ENCODE data around the gene SH2B3. TPM values are rescaled to one million over a fixed set of nuclear protein-coding genes. Genes with fewer than 3 reads are reported as not detected.

Gene SH2B3
- total and polyA plus RNA-seq, 2 experiments from 2014 or later: 9.4 to 42.8 TPM

DNA sequence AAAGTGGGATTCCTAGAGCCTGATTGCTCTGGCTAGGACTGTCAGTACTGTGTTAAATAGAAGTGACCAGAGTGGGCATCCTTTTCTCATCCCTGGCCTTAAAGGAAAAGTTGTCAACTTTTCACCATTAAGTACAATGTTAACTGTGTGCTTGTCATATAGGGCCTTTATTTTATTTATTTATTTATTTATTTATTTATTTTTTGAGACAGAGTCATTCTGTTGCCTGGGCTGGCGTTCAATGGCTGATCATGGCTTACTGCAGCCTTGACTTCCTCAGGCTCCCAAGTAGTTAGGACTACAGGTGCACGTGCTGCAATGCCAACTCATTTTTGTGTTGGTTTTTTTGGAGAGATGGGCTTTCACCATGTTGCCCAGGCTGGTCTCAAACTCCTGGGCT lies 11.6 kb downstream of the SH2B3 start:
- in situ Hi-C loops (cut with MboI): no loop called here
- DNase-seq: no peak
- 71 to 78% methylated on average over 2 of the region's 2 CpGs for WGBS, 2 experiments (ENCODE audit: low coverage in 1 of 2, low lambda C conversion rate in 2 of 2, missing lambda C conversion rate in 2 of 2)
- peaks cover 6% of the 10 kb centered on the region for H3K36me3 ChIP-seq (ENCODE audit: low read depth)
- no peaks in the 10 kb centered on the region for H4K20me1 ChIP-seq (ENCODE audit: insufficient read depth)
- no peak overlapping the region for H2AFZ ChIP-seq
- TF ChIP-seq EZH2 (IDR thresholded peaks at IDR 0.05; ENCODE audit: insufficient read depth, poor library complexity, severe bottlenecking) (no peak), EZH2phosphoT487 (IDR thresholded peaks at IDR 0.05; ENCODE audit: insufficient read depth, low read depth) (no peak)
- H3K27ac ChIP-seq: no peak overlapping the region
- no peak overlapping the region for H3K4me2 ChIP-seq (ENCODE audit: unreplicated experiment)
- no peaks in the 10 kb centered on the region for H3K9me3 ChIP-seq (ENCODE audit: low read depth)
- no peak overlapping the region for H3K4me3 ChIP-seq
- H3K9me2 ChIP-seq (ENCODE audit: insufficient read depth): no peaks in the 10 kb centered on the region
- H3K27me3 ChIP-seq (replicated peaks; ENCODE audit: insufficient read depth): no peaks in the 10 kb centered on the region
- H3K9ac ChIP-seq: no peak overlapping the region
- H3K4me1 ChIP-seq (ENCODE audit: insufficient read depth): peaks cover 20% of the 10 kb centered on the region
- H3F3A ChIP-seq (ENCODE audit: insufficient read depth): peaks cover 59% of the 10 kb centered on the region
- peaks cover 97% of the 10 kb centered on the region for H3K79me2 ChIP-seq (ENCODE audit: insufficient read depth)

DNA sequence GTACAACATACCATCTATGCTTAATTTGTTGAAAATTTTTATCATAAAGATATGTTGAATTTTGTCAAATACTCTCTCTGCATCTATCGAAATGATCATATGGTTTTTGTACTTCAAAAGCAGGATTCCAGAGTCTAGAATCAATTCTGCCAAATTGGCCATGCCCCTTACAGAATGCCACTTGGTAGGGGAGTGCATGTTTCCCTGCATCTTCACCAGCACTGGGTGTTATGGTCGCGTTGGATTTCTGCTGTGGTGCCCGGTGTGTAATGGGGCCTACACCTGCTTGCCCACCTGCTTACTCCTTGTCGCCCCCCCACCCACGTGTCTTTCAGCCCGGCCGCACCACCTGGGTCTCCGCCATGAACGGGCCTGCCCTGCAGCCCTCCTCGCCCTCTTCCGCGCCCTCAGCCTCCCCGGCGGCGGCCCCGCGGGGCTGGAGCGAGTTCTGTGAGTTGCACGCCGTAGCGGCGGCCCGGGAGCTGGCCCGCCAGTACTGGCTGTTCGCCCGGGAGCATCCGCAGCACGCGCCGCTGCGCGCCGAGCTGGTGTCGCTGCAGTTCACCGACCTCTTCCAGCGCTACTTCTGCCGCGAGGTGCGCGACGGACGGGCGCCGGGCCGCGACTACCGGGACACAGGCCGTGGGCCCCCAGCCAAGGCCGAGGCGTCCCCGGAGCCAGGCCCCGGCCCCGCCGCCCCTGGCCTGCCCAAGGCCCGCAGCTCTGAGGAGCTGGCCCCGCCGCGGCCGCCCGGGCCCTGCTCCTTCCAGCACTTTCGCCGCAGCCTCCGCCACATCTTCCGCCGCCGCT lies 12.3 kb downstream of the SH2B3 start:
- DNase-seq: no peak
- Histone ChIP-seq H3K27ac (no peak overlapping the region), H3K4me3 (no peak overlapping the region), H3K79me2 (ENCODE audit: insufficient read depth) (peaks cover 97% of the 10 kb centered on the region), H3K4me2 (ENCODE audit: unreplicated experiment) (no peak overlapping the region), H3F3A (ENCODE audit: insufficient read depth) (peaks cover 54% of the 10 kb centered on the region), H3K36me3 (ENCODE audit: low read depth) (peaks cover 6% of the 10 kb centered on the region), H4K20me1 (ENCODE audit: insufficient read depth) (no peaks in the 10 kb centered on the region), H3K9ac (no peak overlapping the region), H3K9me3 (ENCODE audit: low read depth) (no peaks in the 10 kb centered on the region), H3K9me2 (ENCODE audit: insufficient read depth) (no peaks in the 10 kb centered on the region), H2AFZ (no peak overlapping the region), H3K4me1 (ENCODE audit: insufficient read depth) (peaks cover 13% of the 10 kb centered on the region), H3K27me3 (replicated peaks; ENCODE audit: insufficient read depth) (no peaks in the 10 kb centered on the region)
- WGBS, 2 experiments (ENCODE audit: low coverage in 1 of 2, low lambda C conversion rate in 2 of 2, missing lambda C conversion rate in 2 of 2): 96 to 98% methylated on average over 46 to 67 of the region's 67 CpGs
- TF ChIP-seq EZH2phosphoT487 (IDR thresholded peaks at IDR 0.05; ENCODE audit: insufficient read depth, low read depth) (no peak), EZH2 (IDR thresholded peaks at IDR 0.05; ENCODE audit: insufficient read depth, poor library complexity, severe bottlenecking) (no peak)
- in situ Hi-C loops (cut with MboI): no loop called here

DNA sequence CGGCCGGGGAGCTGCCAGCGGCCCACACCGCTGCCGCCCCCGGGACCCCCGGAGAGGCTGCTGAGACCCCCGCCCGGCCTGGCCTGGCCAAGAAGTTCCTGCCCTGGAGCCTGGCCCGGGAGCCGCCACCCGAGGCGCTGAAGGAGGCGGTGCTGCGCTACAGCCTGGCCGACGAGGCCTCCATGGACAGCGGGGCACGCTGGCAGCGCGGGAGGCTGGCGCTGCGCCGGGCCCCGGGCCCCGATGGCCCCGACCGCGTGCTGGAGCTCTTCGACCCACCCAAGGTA lies 12.8 kb downstream of the SH2B3 start:
- H3K36me3 ChIP-seq (ENCODE audit: low read depth): peaks cover 6% of the 10 kb centered on the region
- H3K9ac ChIP-seq: no peak overlapping the region
- no peaks in the 10 kb centered on the region for H3K9me2 ChIP-seq (ENCODE audit: insufficient read depth)
- no peaks in the 10 kb centered on the region for H4K20me1 ChIP-seq (ENCODE audit: insufficient read depth)
- H3K4me3 ChIP-seq: no peak overlapping the region
- peaks cover 97% of the 10 kb centered on the region for H3K79me2 ChIP-seq (ENCODE audit: insufficient read depth)
- TF ChIP-seq EZH2 (IDR thresholded peaks at IDR 0.05; ENCODE audit: insufficient read depth, poor library complexity, severe bottlenecking): no peak
- no peak for TF ChIP-seq EZH2phosphoT487 (IDR thresholded peaks at IDR 0.05; ENCODE audit: insufficient read depth, low read depth)
- H3K4me1 ChIP-seq (ENCODE audit: insufficient read depth): peaks cover 8% of the 10 kb centered on the region
- DNase-seq: no peak
- in situ Hi-C loops (cut with MboI): no loop called here
- 96 to 98% methylated on average over 18 to 30 of the region's 30 CpGs for WGBS, 2 experiments (ENCODE audit: low coverage in 1 of 2, low lambda C conversion rate in 2 of 2, missing lambda C conversion rate in 2 of 2)
- H3K27me3 ChIP-seq (replicated peaks; ENCODE audit: insufficient read depth): no peaks in the 10 kb centered on the region
- peaks cover 49% of the 10 kb centered on the region for H3F3A ChIP-seq (ENCODE audit: insufficient read depth)
- no peak overlapping the region for H3K27ac ChIP-seq
- H3K4me2 ChIP-seq (ENCODE audit: unreplicated experiment): no peak overlapping the region
- no peak overlapping the region for H2AFZ ChIP-seq
- no peaks in the 10 kb centered on the region for H3K9me3 ChIP-seq (ENCODE audit: low read depth)

DNA sequence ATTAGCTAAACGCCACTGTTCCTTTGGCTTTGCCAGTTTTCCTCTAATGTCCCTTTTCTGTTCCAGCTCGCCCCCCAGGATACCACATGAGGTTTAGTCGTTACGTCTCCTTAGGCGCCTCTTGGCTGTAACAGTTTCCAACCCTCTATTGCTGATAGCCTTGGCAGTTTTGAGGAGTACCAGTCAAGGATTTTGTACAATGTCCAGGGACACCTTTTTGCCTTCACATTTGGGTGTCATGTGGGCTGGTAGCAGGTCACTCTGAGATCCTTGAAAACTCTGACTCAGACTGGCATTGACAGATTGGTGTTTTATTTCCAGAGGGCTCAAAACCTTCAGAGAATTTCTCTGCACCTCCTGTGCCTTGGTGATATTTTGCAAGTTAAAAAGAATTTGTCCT lies 14.1 kb downstream of the SH2B3 start:
- Histone ChIP-seq H3K4me3 (no peak overlapping the region), H4K20me1 (ENCODE audit: insufficient read depth) (no peaks in the 10 kb centered on the region), H3K4me1 (ENCODE audit: insufficient read depth) (no peaks in the 10 kb centered on the region), H2AFZ (no peak overlapping the region), H3K36me3 (ENCODE audit: low read depth) (peaks cover 6% of the 10 kb centered on the region), H3K27me3 (replicated peaks; ENCODE audit: insufficient read depth) (no peaks in the 10 kb centered on the region), H3K9me2 (ENCODE audit: insufficient read depth) (no peaks in the 10 kb centered on the region), H3K27ac (no peak overlapping the region), H3F3A (ENCODE audit: insufficient read depth) (peaks cover 36% of the 10 kb centered on the region; the same call in 1 of the 2 replicates), H3K79me2 (ENCODE audit: insufficient read depth) (peaks cover 98% of the 10 kb centered on the region), H3K9ac (no peak overlapping the region), H3K4me2 (ENCODE audit: unreplicated experiment) (no peak overlapping the region), H3K9me3 (ENCODE audit: low read depth) (no peaks in the 10 kb centered on the region)
- TF ChIP-seq EZH2phosphoT487 (IDR thresholded peaks at IDR 0.05; ENCODE audit: insufficient read depth, low read depth): no peak
- no peak for TF ChIP-seq EZH2 (IDR thresholded peaks at IDR 0.05; ENCODE audit: insufficient read depth, poor library complexity, severe bottlenecking)
- in situ Hi-C loops (cut with MboI): no loop called here
- WGBS, 2 experiments (ENCODE audit: low coverage in 1 of 2, low lambda C conversion rate in 2 of 2, missing lambda C conversion rate in 2 of 2): 98 to 99% methylated on average over 5 of the region's 5 CpGs
- DNase-seq: no peak

Measured in GM23248 (cell line).